Measurements from ENCODE around the gene AGMAT.
"Not testable (repeated sequence)": the region's sequence is repeated elsewhere in the genome, so short reads cannot be mapped to it uniquely, and the experiment has no call there.

The AGMAT gene

DNA sequence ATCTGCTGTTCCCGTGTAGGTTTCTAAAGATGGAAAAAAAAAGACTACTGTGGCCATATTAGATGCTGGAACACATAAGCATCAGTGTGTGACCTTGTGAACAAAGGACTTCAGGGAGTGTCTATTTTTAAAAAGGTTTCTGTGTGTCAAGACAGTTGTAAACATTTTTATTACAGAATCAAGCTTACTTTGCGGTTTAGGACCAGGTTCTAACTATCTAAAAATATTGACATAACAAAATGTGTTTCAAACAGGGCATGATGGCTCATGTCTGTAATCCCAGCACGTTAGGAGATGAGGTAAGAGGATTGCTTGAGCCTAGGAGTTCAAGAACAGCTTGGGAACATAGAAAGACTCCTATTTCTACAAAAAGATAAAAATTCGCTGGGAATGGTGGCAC lies 25.3 kb upstream of the AGMAT start:
- DNase-seq (ENCODE audit: low read depth) = no peak

DNA sequence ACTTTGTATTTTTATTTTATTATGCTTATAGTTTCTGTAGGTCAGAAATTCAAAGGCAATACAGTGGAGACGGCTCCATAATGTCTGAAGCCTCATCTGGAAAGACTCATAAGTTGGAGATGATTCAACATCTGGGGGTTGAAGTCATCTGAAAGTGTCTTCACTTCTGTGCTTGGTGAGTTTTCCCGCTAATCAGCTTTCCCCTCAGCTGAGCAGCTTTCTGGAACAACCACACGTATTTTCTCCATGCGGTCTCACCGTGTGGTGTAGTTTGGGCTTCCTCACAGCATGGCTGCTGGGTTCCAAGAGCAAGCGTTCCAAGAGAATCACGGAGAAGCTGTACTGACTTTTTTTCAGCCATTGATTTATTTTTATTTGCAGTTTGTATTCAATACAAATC lies 24.8 kb upstream of the AGMAT start:
- no peak for DNase-seq (ENCODE audit: low read depth)

DNA sequence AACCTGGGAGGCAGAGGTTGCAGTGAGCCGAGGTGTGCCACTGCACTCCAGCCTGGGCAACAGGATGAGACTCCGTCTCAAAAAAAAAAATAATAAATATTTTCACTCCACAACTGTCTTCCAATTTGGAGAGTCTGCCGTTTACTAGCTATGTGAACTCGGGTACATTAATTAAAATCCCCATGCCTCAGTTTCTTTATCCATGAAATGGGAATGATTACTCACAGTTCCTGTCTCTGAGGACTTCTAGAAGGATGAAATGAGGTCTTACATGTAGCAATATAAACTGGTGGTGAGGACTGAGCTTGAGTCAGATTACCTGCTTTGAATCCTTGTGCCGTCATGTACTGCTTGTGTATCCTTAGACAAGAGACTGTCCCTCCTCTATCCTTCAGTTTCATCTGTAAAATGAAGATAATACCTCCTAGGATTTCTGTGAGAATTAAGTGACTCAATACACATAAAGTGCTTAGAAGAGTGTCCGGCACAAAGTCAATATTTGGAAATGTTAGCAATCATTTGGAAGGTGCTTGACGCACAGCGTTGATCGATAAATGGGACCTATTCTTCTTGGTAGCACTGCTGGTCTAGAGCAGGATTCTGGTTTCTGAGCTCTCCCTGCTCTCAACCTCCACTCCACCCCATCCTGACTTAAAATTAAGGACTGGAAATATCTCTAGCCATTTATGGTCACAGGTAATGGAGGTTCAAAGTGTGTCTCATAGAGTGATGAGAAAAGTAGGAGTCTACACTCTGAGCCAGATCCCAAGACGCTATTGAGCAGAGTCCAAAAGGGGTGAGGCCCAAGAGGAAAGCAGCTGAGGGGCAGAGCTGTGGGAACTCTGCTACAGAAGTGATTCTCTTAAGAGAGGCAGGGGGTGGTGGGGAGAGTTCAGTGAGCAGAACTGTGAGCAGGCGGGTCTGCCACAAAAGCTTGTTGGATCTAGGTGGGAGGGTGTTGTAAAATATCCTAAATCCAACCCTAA lies 20.8 kb upstream of the AGMAT start:
- DNase-seq (ENCODE audit: low read depth) = no peak

DNA sequence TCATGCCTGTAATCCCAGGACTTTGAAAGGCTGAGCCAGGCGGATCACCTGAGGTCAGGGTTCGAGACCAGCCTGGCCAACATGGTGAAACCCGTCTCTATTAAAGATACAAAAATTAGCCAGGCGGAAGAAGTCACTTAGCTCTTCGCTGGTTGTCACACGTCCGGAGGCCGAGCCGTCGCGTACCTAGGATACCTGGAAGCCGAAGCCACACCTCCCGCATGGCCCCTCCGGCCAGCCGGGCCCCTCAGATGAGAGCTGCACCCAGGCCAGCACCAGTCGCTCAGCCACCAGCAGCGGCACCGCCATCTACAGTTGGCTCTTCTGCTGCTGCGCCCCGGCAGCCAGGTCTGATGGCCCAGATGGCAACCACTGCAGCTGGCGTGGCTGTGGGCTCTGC lies 19.5 kb upstream of the AGMAT start:
- DNase-seq (ENCODE audit: low read depth) = not testable (repeated sequence)

DNA sequence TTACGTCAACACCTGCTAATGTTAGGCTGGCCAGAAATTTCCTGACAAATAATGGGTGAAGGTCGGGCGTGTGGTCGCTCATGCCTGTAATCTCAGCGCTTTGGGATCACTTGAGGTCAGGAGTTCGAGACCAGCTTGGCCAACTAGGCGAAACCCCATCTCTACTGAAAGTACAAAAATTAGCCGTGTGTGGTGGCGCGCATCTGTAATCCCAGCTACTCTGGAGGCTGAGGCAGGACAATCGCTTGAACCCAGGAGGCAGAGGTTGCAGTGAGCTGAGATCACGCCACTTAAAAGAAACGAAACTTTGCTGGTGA lies 19.1 kb upstream of the AGMAT start:
- not testable (repeated sequence) for DNase-seq (ENCODE audit: low read depth)

DNA sequence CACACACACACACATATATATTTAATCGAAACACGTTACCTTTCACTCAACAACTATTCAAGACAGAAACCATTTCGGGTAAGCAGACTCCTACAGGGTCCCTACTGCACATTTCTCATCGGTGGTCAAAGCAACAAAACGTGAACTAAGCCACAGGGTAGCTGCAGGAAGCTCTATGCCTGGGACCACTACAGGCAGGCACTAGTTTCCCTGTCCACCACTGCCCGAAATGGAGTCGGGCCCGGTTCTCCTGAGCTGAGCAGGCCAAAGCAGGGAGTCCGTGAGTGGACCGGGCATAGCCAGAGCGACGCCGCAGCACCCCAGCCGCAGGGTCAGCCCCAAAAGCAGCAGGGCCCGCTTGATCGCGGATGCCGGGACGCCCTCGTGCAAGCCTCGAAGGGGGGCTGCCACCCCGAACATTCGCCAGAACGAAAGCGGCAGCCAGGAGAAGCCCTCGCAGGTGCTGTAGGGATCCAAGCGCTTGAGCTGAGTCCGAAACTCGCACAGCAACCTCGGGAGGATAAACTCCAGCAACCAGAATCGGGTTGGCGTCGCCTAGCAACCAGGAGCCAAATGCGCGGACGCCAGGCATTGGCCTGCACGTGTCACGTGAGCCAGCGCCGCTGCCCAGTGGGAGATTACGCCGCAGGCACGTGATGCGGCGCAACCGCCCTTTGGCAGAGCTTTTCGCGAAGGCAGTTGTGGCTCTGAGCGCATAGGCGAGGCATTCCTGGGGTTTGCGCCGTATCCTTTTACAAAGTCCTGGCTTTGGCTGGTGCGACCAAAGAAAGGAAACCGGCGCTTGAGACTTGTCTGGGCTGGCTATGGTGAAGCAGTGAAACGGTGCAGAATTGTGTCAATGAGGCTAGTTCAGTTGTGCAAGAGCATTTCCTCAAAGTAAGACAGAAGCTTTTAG lies 18.5 kb upstream of the AGMAT start:
- DNase-seq (ENCODE audit: low read depth) = peak; percentile 86

DNA sequence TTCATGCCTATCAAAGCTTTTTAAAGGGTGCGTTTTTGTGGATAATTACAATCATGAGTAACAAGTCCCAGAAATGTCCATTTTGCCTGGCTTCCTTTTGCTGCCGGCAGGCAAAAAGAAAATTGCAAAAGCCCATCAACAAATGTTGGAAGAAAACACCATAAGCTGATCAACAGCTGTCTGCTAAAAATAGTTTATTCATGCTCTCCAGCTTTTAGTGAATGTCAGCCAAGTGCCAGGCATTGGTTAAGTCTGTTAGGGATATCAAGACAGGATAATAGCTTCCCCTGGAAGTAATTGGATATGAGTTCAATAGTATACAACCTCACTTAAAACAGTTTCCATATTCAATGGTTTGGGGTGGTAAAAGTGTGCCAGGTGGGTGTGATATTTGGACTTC lies 13.6 kb upstream of the AGMAT start:
- no peak for DNase-seq (ENCODE audit: low read depth)

DNA sequence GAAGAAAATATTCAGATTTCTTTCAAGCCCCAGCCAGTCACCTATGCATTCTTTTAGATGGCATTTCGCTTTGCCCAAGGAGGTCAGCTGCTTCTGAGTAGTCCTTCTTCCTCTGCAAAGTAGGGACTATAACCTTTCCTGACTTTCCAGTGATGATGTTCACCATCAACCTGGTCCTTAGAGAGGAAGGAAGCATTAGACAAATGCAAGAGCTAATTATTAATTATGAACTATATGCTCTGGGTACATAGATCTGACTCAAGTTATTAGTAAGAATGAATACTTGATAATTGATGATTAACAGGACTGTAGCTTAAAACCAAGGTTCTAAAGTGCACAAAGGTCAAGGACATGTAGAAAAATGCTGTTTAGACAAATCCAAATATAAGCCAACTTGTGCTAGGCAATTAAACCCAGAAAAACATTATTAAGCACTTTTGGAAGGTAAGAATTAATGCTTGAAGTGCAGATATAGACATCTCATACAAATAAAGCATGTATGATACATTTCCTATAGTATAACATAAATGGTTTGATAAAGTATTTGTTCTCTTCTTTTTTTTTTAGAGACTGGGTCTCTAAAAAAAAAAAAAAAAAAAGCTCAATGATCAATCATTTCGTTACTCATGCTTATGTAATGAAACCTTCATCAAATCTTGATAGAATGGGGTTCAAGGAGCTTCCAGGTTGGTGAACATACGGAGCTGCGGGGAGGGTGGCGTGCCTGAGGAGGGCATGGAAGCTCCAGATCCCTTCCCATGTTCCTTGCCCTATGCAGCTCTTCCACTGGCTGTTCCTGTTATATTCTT lies 11.2 kb upstream of the AGMAT start:
- DNase-seq (ENCODE audit: low read depth) = no peak

DNA sequence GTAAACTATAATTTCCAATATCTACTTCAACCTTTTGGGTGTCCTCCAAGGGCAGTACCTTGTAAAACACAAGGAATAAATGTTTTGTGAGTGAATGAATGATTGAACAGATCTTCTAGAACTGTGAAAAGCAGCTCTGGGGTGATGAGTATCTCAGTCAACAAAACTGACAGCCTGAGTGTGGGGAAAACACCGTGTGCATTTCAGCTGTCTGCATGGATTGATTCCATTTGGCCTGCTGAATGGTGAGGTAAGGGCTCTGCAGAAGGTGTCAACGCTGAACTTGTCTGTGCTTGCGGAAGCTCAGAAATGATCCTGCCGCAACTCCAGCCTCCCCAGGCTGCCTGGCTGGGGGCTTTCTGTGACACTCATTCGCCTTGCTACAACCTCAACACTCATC lies 7.4 kb upstream of the AGMAT start:
- no peak for DNase-seq (ENCODE audit: low read depth)

DNA sequence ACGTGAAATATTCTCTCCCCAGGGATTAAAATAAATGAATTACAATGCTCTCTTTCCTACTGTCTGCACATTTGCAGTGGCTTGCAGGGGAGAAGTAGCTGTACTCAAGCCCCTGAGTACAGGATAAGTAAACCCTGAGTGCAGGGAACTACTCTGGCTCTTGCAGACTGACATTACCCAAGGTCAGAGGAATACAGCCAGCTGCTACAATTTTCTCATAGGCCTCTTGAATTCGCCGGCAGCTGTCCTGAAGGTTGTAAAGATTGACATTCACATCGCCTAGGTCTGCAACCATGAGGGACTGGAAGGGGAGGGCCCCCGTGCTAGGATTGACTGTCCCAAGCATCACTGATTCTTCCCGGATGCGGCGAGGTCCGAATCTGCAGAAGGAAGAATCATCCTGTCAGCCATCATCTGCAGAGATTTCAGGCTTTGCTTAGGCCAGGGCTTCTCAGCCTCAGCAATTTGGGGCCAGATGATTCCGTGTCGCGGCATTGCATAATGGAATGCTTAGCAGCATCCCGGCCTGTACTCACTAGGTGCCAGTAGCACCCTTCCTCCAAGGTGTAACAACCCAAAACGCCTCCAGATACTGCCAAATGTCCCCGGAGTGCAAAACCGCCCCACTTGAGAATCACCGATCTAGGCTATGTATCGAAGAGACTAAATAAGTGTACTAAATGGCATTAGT lies 1.7 kb downstream of the AGMAT start:
- DNase-seq (ENCODE audit: low read depth) = no peak

DNA sequence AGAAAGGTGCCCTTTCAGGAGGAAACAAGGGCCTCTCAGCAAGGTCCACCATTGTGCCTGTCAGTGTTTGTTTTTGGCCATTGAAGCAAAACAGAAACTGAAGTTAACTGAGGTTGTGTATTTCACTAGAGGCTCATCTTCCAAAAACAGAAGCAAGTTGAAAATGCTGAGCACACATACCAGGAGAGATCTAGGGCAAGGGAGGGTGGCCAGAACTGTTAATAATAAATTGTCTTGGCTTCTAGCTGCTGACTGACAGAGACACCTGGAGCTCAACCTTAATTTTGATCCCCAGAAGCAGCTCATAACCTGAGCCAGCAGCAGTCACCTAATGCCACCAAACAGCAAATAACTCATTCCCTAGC lies 5.2 kb downstream of the AGMAT start:
- no peak for DNase-seq (ENCODE audit: low read depth)

DNA sequence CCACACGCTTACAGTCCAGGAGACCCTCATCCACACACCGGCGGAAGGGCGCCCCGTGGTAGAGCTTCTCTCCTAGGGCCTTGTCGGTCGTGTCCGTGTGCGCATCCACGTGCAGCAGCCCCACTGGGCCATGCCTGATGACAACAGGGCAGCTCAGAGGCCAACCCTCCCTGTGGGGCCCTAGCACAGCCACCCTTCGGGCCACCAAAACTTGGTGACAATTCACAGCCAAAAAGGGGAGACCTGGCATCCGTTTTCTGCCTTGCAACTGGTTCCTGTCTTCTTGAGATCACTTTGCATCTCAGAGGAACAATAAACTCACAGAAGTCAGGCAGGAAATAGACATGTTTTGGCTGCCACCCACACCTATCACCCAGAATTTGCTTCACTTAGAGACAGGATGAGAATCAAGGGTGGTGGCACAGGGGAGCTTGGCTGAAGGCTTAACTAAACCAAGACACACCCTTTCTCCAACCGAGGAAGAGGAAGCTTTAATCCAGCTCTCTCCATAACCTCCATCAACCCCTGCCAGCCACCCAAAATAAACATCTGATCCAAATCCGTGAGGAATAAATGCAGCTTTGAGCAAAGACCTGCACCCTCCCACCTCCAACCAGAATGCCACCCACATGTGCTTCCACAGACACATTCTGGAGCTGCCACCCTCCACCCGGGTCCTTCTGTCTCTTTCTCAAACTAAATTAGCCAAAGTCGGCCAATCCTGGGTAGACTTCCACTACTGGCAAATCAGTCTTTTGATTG lies 5.7 kb downstream of the AGMAT start:
- DNase-seq (ENCODE audit: low read depth) = no peak

DNA sequence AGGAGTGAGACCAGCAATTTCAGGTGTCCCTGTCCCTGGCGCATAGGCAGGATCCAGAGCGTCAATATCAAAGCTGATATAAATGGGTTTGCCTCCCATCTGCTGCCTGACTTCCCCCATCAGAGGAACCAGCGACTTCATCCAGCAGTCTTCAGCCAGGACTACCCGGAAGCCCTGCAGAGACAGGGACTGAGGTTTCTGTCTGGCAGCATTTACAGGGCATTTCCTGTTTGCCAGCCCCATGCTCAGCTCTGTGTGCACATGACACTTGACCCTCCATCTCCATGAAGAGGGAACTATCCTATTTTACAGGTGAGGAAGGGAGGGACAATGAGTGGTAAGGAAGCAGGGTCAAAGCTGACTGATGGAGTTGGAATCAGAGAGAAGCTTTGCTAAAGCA lies 7.2 kb downstream of the AGMAT start:
- no peak for DNase-seq (ENCODE audit: low read depth)

DNA sequence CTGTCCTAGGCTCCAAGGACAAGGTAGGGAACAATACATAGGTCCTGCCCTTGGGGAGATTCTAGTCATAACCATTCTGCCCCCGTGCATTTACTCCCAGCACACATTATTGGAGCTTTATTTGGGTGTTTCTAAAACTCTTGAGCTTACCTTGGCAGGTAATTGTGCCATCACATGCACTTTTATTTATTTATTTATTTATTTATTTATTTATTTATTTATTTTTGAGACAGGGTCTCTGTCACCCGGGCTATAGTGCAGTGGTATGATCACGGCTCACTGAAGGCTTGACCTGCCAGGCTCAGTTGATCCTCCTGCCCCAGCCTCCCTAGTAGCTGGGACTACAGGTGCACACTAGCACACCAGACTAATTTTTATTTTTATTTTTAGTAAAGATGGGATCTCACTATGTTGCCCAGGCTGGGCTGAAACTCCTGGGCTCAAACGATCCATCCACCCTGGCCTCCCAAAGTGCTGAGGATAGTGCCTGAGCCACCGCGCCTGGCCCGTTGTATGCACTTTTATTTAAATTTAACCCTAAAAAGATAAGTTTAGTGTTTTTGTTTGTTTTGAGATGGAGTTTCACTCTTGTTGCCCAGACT lies 9.2 kb downstream of the AGMAT start:
- DNase-seq (ENCODE audit: low read depth) = no peak

DNA sequence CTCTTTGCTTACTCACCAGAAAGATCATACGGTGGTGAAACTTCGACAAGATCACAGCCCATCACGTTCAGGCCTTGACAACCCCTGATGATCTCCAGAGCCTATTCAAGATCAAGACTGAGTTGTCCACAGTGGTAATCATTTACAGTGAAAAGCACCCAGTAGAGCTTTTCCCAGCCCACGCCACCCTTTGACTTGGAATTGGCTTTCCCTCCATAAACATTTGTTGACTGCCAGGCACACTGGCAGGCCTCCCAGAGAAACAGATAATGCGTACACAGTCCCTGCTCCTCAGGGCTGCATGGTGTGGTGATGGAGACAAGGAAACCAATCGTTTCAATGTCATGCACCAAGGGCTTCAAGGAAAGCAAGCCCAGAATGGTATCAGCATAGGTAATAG lies 10.1 kb downstream of the AGMAT start:
- DNase-seq (ENCODE audit: low read depth) = no peak

DNA sequence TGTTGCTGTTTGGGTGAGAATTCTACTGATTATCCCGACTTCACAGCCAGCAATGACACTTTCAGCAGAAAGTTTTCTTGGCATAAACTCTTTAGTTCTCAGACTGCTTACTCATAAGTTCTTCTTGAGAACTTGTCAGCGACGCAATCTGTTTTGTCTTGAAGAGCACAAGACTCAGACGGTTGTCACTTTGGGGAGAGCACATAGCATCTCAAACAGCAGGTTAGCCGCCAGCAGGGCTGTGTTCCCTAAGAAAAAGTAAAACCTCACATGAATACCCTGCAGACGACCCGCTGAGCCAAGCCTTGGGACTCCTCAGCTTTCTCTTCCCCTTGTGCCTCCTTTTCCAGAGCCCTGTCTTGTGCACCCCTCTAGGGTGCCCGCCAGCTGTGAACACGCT lies 11.4 kb downstream of the AGMAT start:
- DNase-seq (ENCODE audit: low read depth) = no peak

DNA sequence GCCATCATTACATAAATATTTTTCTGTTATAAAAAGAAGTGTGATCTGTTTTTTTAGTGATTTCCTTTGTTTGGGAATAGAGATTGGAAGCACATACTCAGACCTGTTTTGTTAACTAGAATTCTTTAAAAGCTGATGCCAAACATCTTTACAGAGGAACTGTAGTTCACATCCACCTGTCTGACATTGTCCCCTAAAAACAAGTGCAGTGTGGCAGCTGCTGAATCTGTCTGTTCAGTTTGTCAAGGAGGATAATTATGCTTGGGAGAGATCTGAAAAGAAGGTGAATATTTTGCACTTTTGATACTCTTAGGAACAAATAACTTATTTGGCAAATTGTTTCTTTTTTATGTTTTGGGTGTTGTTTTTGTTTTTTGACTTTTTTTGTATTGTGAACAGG lies 13.6 kb downstream of the AGMAT start:
- DNase-seq (ENCODE audit: low read depth) = no peak

DNA sequence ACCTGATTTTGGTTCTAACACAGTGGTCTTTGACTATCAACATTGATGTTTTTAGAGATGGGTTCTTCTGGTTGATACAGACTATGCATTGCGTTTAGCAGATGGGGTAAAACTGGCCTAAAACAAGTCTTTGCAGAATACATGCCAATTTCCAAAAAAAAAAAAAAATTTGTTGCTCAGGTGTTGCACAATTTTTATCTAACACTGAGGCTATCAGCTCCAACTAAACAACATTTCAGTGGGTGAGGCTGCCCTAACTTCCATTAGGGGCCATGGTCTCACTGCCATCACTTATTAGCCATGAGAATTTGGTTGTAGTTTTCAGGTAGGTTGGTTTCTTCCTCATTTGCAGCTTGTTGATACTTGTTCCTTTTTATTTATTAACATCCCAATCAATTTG lies 14.0 kb downstream of the AGMAT start:
- no peak for DNase-seq (ENCODE audit: low read depth)

DNA sequence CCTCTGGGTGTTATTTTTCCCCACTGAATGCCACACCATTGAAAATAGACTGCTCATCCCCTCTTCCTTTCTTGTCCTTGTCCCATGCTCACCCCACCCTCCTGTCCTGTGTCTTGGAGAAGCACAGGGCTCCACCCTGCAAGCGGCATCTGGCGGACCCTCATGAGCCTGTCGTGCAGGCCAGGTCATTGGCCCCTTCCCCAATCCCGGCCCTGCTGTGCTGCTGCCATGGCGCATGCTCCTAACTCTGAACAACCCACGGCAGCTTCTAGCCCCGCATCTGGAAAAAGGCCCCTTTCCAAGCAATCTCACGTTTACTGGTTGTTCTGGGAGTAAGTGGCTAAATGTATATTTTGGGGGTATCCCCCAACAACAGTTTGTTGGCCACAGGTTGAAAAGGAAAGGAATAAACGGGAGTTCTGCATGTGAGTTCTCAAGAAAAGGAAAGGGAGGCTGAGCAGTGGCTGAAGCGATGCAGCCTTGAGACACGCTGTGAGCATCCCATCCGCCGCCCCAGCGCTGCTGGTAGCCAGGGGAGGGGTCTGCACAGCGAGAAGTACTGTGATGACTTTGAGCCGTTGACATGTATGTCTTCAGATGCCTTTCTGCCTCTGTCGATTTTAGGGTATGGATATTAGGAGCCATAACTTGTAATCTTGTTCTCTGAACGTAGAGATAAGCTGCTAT lies 16.3 kb downstream of the AGMAT start:
- no peak for DNase-seq (ENCODE audit: low read depth)

All from activated T-helper 9 cell treated with anti-CD3 and anti-CD28 coated beads, Interleukin-2, amount 50 U/mL, for 16 hours (primary cell).